Endometrial microvascular endothelial cells (primary cell): Measurements from ENCODE around the gene OMA1. TPM values are rescaled to one million over a fixed set of nuclear protein-coding genes. Genes with fewer than 3 reads are reported as not detected.

ENCODE experiments used
- in situ Hi-C: cut with HindIII; loops from 2 replicates; pipeline ENCODE4 v1.10.0; 2017; ENCODE audit warnings: low sequenced_read_pairs, low pct_unique_long_range_greater_than_20kb; ENCODE audit errors: inconsistent ontology term
- total RNA-seq: library from RNA; depleted of rRNA; stranded (reverse); fragments of >200 nt; gene quantifications from one replicate; pipeline ENCODE4 v1.2.3, GENCODE V29; 2015; ENCODE audit errors: inconsistent ontology term

Gene OMA1
- total RNA-seq, 1 donor from 2014 or later, result 15.0 TPM

- in situ Hi-C loops, result no loop called here
Observed at GRCh38 chr1:58469476-58469875, 77.0 kb downstream of the OMA1 start.

GRCh38 chr1:58469016-58469415 is 77.5 kb downstream of the OMA1 start:
- in situ Hi-C loops, result no loop called here

GRCh38 chr1:58468612-58469011 is 77.9 kb downstream of the OMA1 start:
- in situ Hi-C loops, result no loop called here

GRCh38 chr1:58466630-58467241 is 79.8 kb downstream of the OMA1 start:
- in situ Hi-C loops, result no loop called here

GRCh38 chr1:58465825-58466629 is 80.5 kb downstream of the OMA1 start:
- in situ Hi-C loops, result no loop called here

- in situ Hi-C loops, result no loop called here
Observed at GRCh38 chr1:58465176-58465575, 81.3 kb downstream of the OMA1 start.

GRCh38 chr1:58460469-58460868 is 86.1 kb downstream of the OMA1 start:
- in situ Hi-C loops, result no loop called here

- in situ Hi-C loops, result no loop called here
Observed at GRCh38 chr1:58459911-58460310, 86.6 kb downstream of the OMA1 start.

GRCh38 chr1:58457023-58457635 is 89.4 kb downstream of the OMA1 start:
- in situ Hi-C loops, result no loop called here

GRCh38 chr1:58456470-58456869 is 90.1 kb downstream of the OMA1 start:
- in situ Hi-C loops, result no loop called here

GRCh38 chr1:58454807-58455206 is 91.7 kb downstream of the OMA1 start:
- in situ Hi-C loops, result no loop called here

GRCh38 chr1:58454385-58454784 is 92.1 kb downstream of the OMA1 start:
- in situ Hi-C loops, result no loop called here

- in situ Hi-C loops, result no loop called here
Observed at GRCh38 chr1:58451560-58452191, 94.8 kb downstream of the OMA1 start.

GRCh38 chr1:58447886-58448285 is 98.6 kb downstream of the OMA1 start:
- in situ Hi-C loops, result no loop called here

- in situ Hi-C loops, result no loop called here
Observed at GRCh38 chr1:58447042-58447441, 99.5 kb downstream of the OMA1 start.

GRCh38 chr1:58446368-58446767 is 100.2 kb downstream of the OMA1 start:
- in situ Hi-C loops, result no loop called here

- in situ Hi-C loops, result no loop called here
Observed at GRCh38 chr1:58443986-58444868, 102.3 kb downstream of the OMA1 start.

GRCh38 chr1:58442114-58442513 is 104.4 kb downstream of the OMA1 start:
- in situ Hi-C loops, result no loop called here

- in situ Hi-C loops, result no loop called here
Observed at GRCh38 chr1:58441699-58442098, 104.8 kb downstream of the OMA1 start.
